Liver (tissue), 9 donors: ENCODE results near the gene TYSND1. TPM values are rescaled to one million over a fixed set of nuclear protein-coding genes. Genes with fewer than 3 reads are reported as not detected.

Source experiments
- DNase-seq: peaks from one replicate; pipeline ENCODE4 v3.0.0-alpha.2; 2017; ENCODE audit warnings: low spot score
- H3K27ac ChIP-seq, 2 donors: one replicate each; pipeline ENCODE4 v1.7.0; 2013; ENCODE audit warnings: inconsistent platforms in 2 of 2, low read length in 2 of 2, control low read depth in 1 of 2, low read depth in 1 of 2, mild to moderate bottlenecking in 1 of 2
- H3K27me3 ChIP-seq, 4 donors: one replicate each; pipeline versions ENCODE4 v1.6.1 to v1.7.0; 2013; ENCODE audit warnings: low read length in 3 of 4, inconsistent platforms in 1 of 4, mild to moderate bottlenecking in 1 of 4, moderate library complexity in 1 of 4; ENCODE audit not compliant: control insufficient read depth in 4 of 4, insufficient read depth in 4 of 4
- H3K36me3 ChIP-seq, 4 donors: one replicate each; pipeline versions ENCODE4 v1.6.1 to v1.7.0; 2013; ENCODE audit warnings: low read length in 3 of 4, mild to moderate bottlenecking in 3 of 4, low read depth in 1 of 4, moderate library complexity in 1 of 4; ENCODE audit not compliant: control insufficient read depth in 4 of 4, insufficient read depth in 3 of 4
- H3K4me1 ChIP-seq, 4 donors: one replicate each; pipeline versions ENCODE4 v1.6.1 to v1.7.0; 2013; ENCODE audit warnings: low read length in 3 of 4, mild to moderate bottlenecking in 3 of 4, moderate library complexity in 1 of 4; ENCODE audit not compliant: control insufficient read depth in 4 of 4, insufficient read depth in 4 of 4
- H3K4me3 ChIP-seq, 3 donors: one replicate each; pipeline versions ENCODE4 v1.6.1 to v1.7.0; 2013; ENCODE audit warnings: low read length in 3 of 3, control low read depth in 1 of 3, low read depth in 1 of 3, mild to moderate bottlenecking in 1 of 3
- H3K9ac ChIP-seq, 2 donors: one replicate each; pipeline ENCODE4 v1.7.0; 2013; ENCODE audit warnings: low read length in 2 of 2, mild to moderate bottlenecking in 2 of 2, moderate library complexity in 2 of 2, control low read depth in 1 of 2, low read depth in 1 of 2
- H3K9me3 ChIP-seq, 4 donors: one replicate each; pipeline versions ENCODE4 v1.6.1 to v1.7.0; 2013; ENCODE audit warnings: low read length in 3 of 4; ENCODE audit not compliant: control insufficient read depth in 4 of 4
- CTCF ChIP-seq: fragments of 150-350 bp; IDR thresholded peaks from 2 replicates; pipeline ENCODE4 v1.5.1; 2017; ENCODE audit warnings: improper control_type of control experiment, low read depth, low read length; ENCODE audit not compliant: missing input control
- EGR1 ChIP-seq, 2 donors: IDR thresholded peaks; 2 replicates each; pipeline ENCODE4 v1.6.1; 2016 to 2018; ENCODE audit warnings: antibody characterized with exemption in 2 of 2, low read depth in 2 of 2
- FOXA1 ChIP-seq: IDR thresholded peaks from 2 replicates; pipeline ENCODE4 v1.6.1; 2016; ENCODE audit warnings: antibody characterized with exemption
- FOXA2 ChIP-seq: IDR thresholded peaks from 2 replicates; pipeline ENCODE4 v1.6.1; 2016; ENCODE audit warnings: antibody characterized with exemption
- GABPA ChIP-seq, 2 donors: IDR thresholded peaks in 1 of 2; conservative IDR thresholded peaks in 1 of 2; 2 replicates each; pipeline ENCODE4 v1.6.1; 2016; ENCODE audit warnings: antibody characterized with exemption in 2 of 2, mild to moderate bottlenecking in 1 of 2, moderate library complexity in 1 of 2
- HNF4A ChIP-seq, 2 donors: conservative IDR thresholded peaks; 2 replicates each; pipeline ENCODE4 v1.6.1; 2016; ENCODE audit warnings: antibody characterized with exemption in 2 of 2, mild to moderate bottlenecking in 2 of 2
- HNF4G ChIP-seq: IDR thresholded peaks from 2 replicates; pipeline ENCODE4 v1.6.1; 2016; ENCODE audit warnings: antibody characterized with exemption
- JUND ChIP-seq, 2 donors: IDR thresholded peaks; 2 replicates each; pipeline ENCODE4 v1.6.1; 2016; ENCODE audit warnings: antibody characterized with exemption in 2 of 2
- MAX ChIP-seq: IDR thresholded peaks from 2 replicates; pipeline ENCODE4 v1.6.1; 2016; ENCODE audit warnings: antibody characterized with exemption
- NR2F2 ChIP-seq: IDR thresholded peaks from 2 replicates; pipeline ENCODE4 v1.6.1; 2016; ENCODE audit warnings: antibody characterized with exemption
- RAD21 ChIP-seq, 2 donors: IDR thresholded peaks; 2 replicates each; pipeline ENCODE4 v1.6.1; 2016; ENCODE audit warnings: antibody characterized with exemption in 2 of 2, mild to moderate bottlenecking in 2 of 2
- RXRA ChIP-seq, 2 donors: IDR thresholded peaks; 2 replicates each; pipeline ENCODE4 v1.6.1; 2017 to 2018; ENCODE audit warnings: antibody characterized with exemption in 2 of 2, mild to moderate bottlenecking in 1 of 2
- SP1 ChIP-seq: IDR thresholded peaks from 2 replicates; pipeline ENCODE4 v1.6.1; 2018; ENCODE audit warnings: antibody characterized with exemption, mild to moderate bottlenecking
- TAF1 ChIP-seq: conservative IDR thresholded peaks from 2 replicates; pipeline ENCODE4 v1.6.1; 2016; ENCODE audit warnings: antibody characterized with exemption, mild to moderate bottlenecking
- YY1 ChIP-seq: IDR thresholded peaks from 2 replicates; pipeline ENCODE4 v1.6.1; 2016; ENCODE audit warnings: antibody characterized with exemption, mild to moderate bottlenecking
- ZBTB33 ChIP-seq: IDR thresholded peaks from 2 replicates; pipeline ENCODE4 v1.6.1; 2016; ENCODE audit warnings: antibody characterized with exemption
- WGBS: extraction: QIAGEN DNeasy Blood & Tissue Kit; methylation state at CpG from one replicate; pipeline ENCODE4 v1.1.7; 2013; 5-methylcytosine and 5-hydroxymethylcytosine counted together
- polyA plus RNA-seq, 2 donors: library from polyadenylated mRNA; stranded (reverse) in 1 of 2; unstranded in 1 of 2; fragments of 200-250 nt in 1 of 2; fragments of >200 nt in 1 of 2; fragmentation: Nextera tagmentation in 1 of 2; extraction: Ambion mirVana in 1 of 2; gene quantifications; one replicate each; pipeline versions ENCODE4 v1.2.1 to v1.2.3, GENCODE V29; 2013 to 2015
- total RNA-seq, 2 donors: library from RNA; depleted of rRNA; stranded (reverse); fragments of >200 nt; gene quantifications; one replicate each; pipeline ENCODE4 v1.2.3, GENCODE V29; 2014
- donor health status: healthy.
- donor health status: healthy.
- donor health status: healthy.
- donor health status: healthy.
- donor health status: healthy.

Gene TYSND1
- total and polyA plus RNA-seq, 4 donors = 3.9 to 11.3 (median 7.2) TPM

GRCh38 chr10:70178139-70178725 lies 31.7 kb upstream of the TYSND1 start:
- H3K27me3 ChIP-seq = no peaks in the 10 kb centered on the region
- no peak for TF ChIP-seq RXRA (IDR thresholded peaks at IDR 0.05)
- TF ChIP-seq ZBTB33 = no peak
- TF ChIP-seq RAD21 (IDR thresholded peaks at IDR 0.05) = no peak
- TF ChIP-seq YY1 = no peak
- no peak for TF ChIP-seq FOXA1
- no peak for TF ChIP-seq NR2F2
- no peak for TF ChIP-seq FOXA2
- TF ChIP-seq CTCF = no peak
- no peak for TF ChIP-seq GABPA (IDR thresholded peaks at IDR 0.05 in 1 of 2, conservative IDR thresholded peaks at IDR 0.05 in 1 of 2)
- TF ChIP-seq JUND (IDR thresholded peaks at IDR 0.05) = no peak
- TF ChIP-seq EGR1 (IDR thresholded peaks at IDR 0.05; ENCODE audit: low read depth in 2 of 2) = no peak
- no peak for TF ChIP-seq SP1
- 86% methylated on average over 4 of the region's 4 CpGs for WGBS
- peaks cover 0 to 3% (median 0%) of the 10 kb centered on the region in 4 donors for H3K4me1 ChIP-seq
- no peak overlapping the region for H3K9ac ChIP-seq
- H3K4me3 ChIP-seq = no peak overlapping the region
- DNase-seq = no peak
- H3K9me3 ChIP-seq = no peaks in the 10 kb centered on the region
- H3K27ac ChIP-seq = no peak overlapping the region
- no peaks in the 10 kb centered on the region for H3K36me3 ChIP-seq

- Histone ChIP-seq H3K4me1 (peaks cover 0 to 3% (median 0%) of the 10 kb centered on the region in 4 donors), H3K27me3 (no peaks in the 10 kb centered on the region), H3K9me3 (no peaks in the 10 kb centered on the region), H3K36me3 (no peaks in the 10 kb centered on the region), H3K27ac (no peak overlapping the region), H3K4me3 (no peak overlapping the region), H3K9ac (no peak overlapping the region)
- no peak for DNase-seq
- WGBS = 80% methylated on average over 6 of the region's 6 CpGs
- TF ChIP-seq HNF4G (no peak), HNF4A (conservative IDR thresholded peaks at IDR 0.05) (no peak), YY1 (no peak), RAD21 (IDR thresholded peaks at IDR 0.05) (no peak), GABPA (IDR thresholded peaks at IDR 0.05 in 1 of 2, conservative IDR thresholded peaks at IDR 0.05 in 1 of 2) (no peak), JUND (IDR thresholded peaks at IDR 0.05) (no peak), TAF1 (no peak), FOXA2 (no peak), ZBTB33 (no peak), SP1 (no peak), NR2F2 (no peak), RXRA (IDR thresholded peaks at IDR 0.05) (no peak), MAX (no peak), CTCF (no peak)
Measured at GRCh38 chr10:70176441-70176840, 29.9 kb upstream of the TYSND1 start.
